Heart left ventricle (tissue), 13 donors: Measurements from ENCODE around the gene SLC2A4RG.

Source experiments
- CTCF ChIP-seq, 12 donors: fragments of 200-600 bp; sonication (generic) in 4 of 12; IDR thresholded peaks; one replicate each; pipeline versions ENCODE4 v1.5.0 to v1.8.0; 2018 to 2022; ENCODE audit warnings: antibody characterized with exemption in 12 of 12, mild to moderate bottlenecking in 5 of 12
- POLR2A ChIP-seq, 2 donors: fragments of 450-650 bp; IDR thresholded peaks; one replicate each; pipeline ENCODE4 v1.6.1; 2017; ENCODE audit warnings: antibody characterized with exemption in 2 of 2, mild to moderate bottlenecking in 2 of 2, moderate library complexity in 2 of 2
- donor health status: ischemic (EF 13 %, LVEDD 7.1; RV severe dilation, severe dysfunction).
- donor health status: DM: no; HTN: yes; CAD: no.
- donor health status: DM: no; HTN: no; CAD: no.
- donor health status: ischemic (EF 25% LVEDD 6.9; RV normal size, moderate dysfunction).
- donor health status: ischemic (EF 25% LVEDD 5.7; RV mildly dilated, moderate dysfunction).
- donor health status: ischemic (EF 35%, LVEDD 5.7; RV mildly dilated, moderate dysfunction).
- donor health status: nonischemic (EF 11% LVEDD 7.7; RV severe dilation, severe dysfunction).
- donor health status: DM: yes; HTN: yes; CAD: no.
- donor health status: PGD.
- donor health status: ischemic (EF 29% LVEDD 5.4; RV normal size, mild dysfunction).
- donor health status: nonischemic (EF 23%, LVEDD 6.1; RV moderate dilation, normal function).

- TF ChIP-seq CTCF (IDR thresholded peaks at IDR 0.05), result no peak
- TF ChIP-seq POLR2A (IDR thresholded peaks at IDR 0.05), result no peak
Measured at GRCh38 chr20:63748070-63748933, 8.7 kb downstream of the SLC2A4RG start.
